HepG2 (cell line): ENCODE measurements around the gene BCAS4. TPM values are rescaled to one million over a fixed set of nuclear protein-coding genes. Genes with fewer than 3 reads are reported as not detected.

Experiments
- ARHGAP35 ChIP-seq: sonication (generic); formaldehyde crosslinking; IDR thresholded peaks from 2 replicates; pipeline ENCODE4 v1.9.0; 2022; ENCODE audit warnings: mild to moderate bottlenecking, inconsistent platforms, moderate library complexity, missing genetic modification reagents, borderline replicate concordance
- CBX5 ChIP-seq: sonication (generic); formaldehyde crosslinking; IDR thresholded peaks from 2 replicates; pipeline ENCODE4 v1.4.0; 2020; ENCODE audit warnings: missing genetic modification reagents, borderline replicate concordance
- CCAR2 ChIP-seq: fragments of 200-400 bp; formaldehyde crosslinking; optimal IDR thresholded peaks from 2 replicates; pipeline ENCODE3; 2018; ENCODE audit warnings: low read depth, mild to moderate bottlenecking, low read length, moderate library complexity
- ETS1 ChIP-seq: sonication (generic); formaldehyde crosslinking; IDR thresholded peaks from 2 replicates; pipeline ENCODE4 v1.4.0; 2020; ENCODE audit warnings: missing genetic modification reagents
- GMEB2 ChIP-seq: IDR thresholded peaks from 2 replicates; pipeline ENCODE4 v1.6.1; 2016; ENCODE audit warnings: missing biosample characterization, missing genetic modification reagents, low read depth
- MEF2D ChIP-seq: sonication (generic); formaldehyde crosslinking; IDR thresholded peaks from 2 replicates; pipeline ENCODE4 v1.5.1; 2020; ENCODE audit warnings: mild to moderate bottlenecking, missing genetic modification reagents
- MTA3 ChIP-seq: sonication (generic); formaldehyde crosslinking; IDR thresholded peaks from 2 replicates; pipeline ENCODE4 v1.4.0; 2020; ENCODE audit warnings: missing genetic modification reagents
- PLSCR1 ChIP-seq: sonication (generic); formaldehyde crosslinking; IDR thresholded peaks from 2 replicates; pipeline ENCODE4 v1.5.0; 2020; ENCODE audit warnings: missing genetic modification reagents, mild to moderate bottlenecking, borderline replicate concordance
- REXO4 ChIP-seq: sonication (generic); formaldehyde crosslinking; IDR thresholded peaks from 2 replicates; pipeline ENCODE4 v1.8.0; 2022; ENCODE audit warnings: missing genetic modification reagents, mild to moderate bottlenecking, borderline replicate concordance
- SETDB1 ChIP-seq: sonication (generic); formaldehyde crosslinking; IDR thresholded peaks from 2 replicates; pipeline ENCODE4 v1.5.1; 2020; ENCODE audit warnings: missing genetic modification reagents, mild to moderate bottlenecking, borderline replicate concordance
- SP2 ChIP-seq: sonication (generic); formaldehyde crosslinking; IDR thresholded peaks from 2 replicates; pipeline ENCODE4 v1.5.1; 2020; ENCODE audit warnings: mild to moderate bottlenecking, missing genetic modification reagents
- TOE1 ChIP-seq: sonication (generic); formaldehyde crosslinking; IDR thresholded peaks from 2 replicates; pipeline ENCODE4 v1.4.0; 2020; ENCODE audit warnings: mild to moderate bottlenecking, missing genetic modification reagents
- YEATS2 ChIP-seq: sonication (generic); formaldehyde crosslinking; IDR thresholded peaks from 2 replicates; pipeline ENCODE4 v1.4.0; 2020; ENCODE audit warnings: missing genetic modification reagents, borderline replicate concordance
- ZNF142 ChIP-seq: sonication (generic); formaldehyde crosslinking; IDR thresholded peaks from 2 replicates; pipeline ENCODE4 v1.4.0; 2020; ENCODE audit warnings: missing genetic modification reagents
- ZNF18 ChIP-seq: sonication (generic); formaldehyde crosslinking; IDR thresholded peaks from 2 replicates; pipeline ENCODE4 v1.8.0; 2022; ENCODE audit warnings: mild to moderate bottlenecking, missing genetic modification reagents; ENCODE audit not compliant: insufficient replicate concordance
- ZNF382 ChIP-seq: sonication (generic); formaldehyde crosslinking; IDR thresholded peaks from 2 replicates; pipeline ENCODE4 v1.5.0; 2020; ENCODE audit warnings: missing genetic modification reagents, mild to moderate bottlenecking, borderline replicate concordance
- ZNF781 ChIP-seq: sonication (generic); formaldehyde crosslinking; IDR thresholded peaks from 2 replicates; pipeline ENCODE4 v1.5.1; 2020; ENCODE audit warnings: borderline replicate concordance, mild to moderate bottlenecking, missing genetic modification reagents; ENCODE audit errors: not compliant biosample characterization
- ZNF879 ChIP-seq: sonication (generic); formaldehyde crosslinking; IDR thresholded peaks from 2 replicates; pipeline ENCODE4 v1.8.1; 2023; ENCODE audit warnings: missing genetic modification reagents
- polyA plus RNA-seq, 8 experiments: library from polyadenylated mRNA; depleted of rRNA in 3 of 8; stranded (reverse) in 7 of 8; unstranded in 1 of 8; fragments of >200 nt; fragmentation: Illumina TruSeq in 4 of 8; extraction: Trizol in 4 of 8; gene quantifications; 2 replicates each; pipeline versions ENCODE4 v1.2.1 to v1.2.3, GENCODE V29; 2011 to 2016; ENCODE audit warnings: low read depth in 4 of 8, missing spikeins in 1 of 8, mixed read lengths in 1 of 8; ENCODE audit not compliant: insufficient read depth in 1 of 8
- total RNA-seq, 5 experiments: library from RNA; depleted of rRNA; stranded (reverse); fragments of >200 nt; fragmentation: Illumina TruSeq; extraction: Trizol; gene quantifications; 2 replicates each; pipeline ENCODE4 v1.2.3, GENCODE V29; 2016; ENCODE audit warnings: low read depth in 1 of 5

The BCAS4 gene
- total and polyA plus RNA-seq, 2 of the 13 experiments (the other 11 are each of a cell fraction or from before 2014, with no cell fraction given), result 7.2 to 8.0 TPM

- TF ChIP-seq ZNF142 (CRISPR knock-in tag) (peak; percentile 89; the same call in 1 of the 2 replicates), ZNF781 (CRISPR knock-in tag) (peak; percentile 78), ARHGAP35 (CRISPR knock-in tag) (peak; percentile 91), ZNF18 (CRISPR knock-in tag) (no peak), ZNF879 (CRISPR knock-in tag) (peak; percentile 55; the same call in 1 of the 2 replicates), SETDB1 (CRISPR knock-in tag) (no peak), ZNF382 (CRISPR knock-in tag) (no peak), CBX5 (CRISPR knock-in tag) (peak; percentile 97), CCAR2 (peak; percentile 76), MTA3 (CRISPR knock-in tag) (no peak), ETS1 (peak; percentile 90; the same call in 1 of the 2 replicates), SP2 (CRISPR knock-in tag) (no peak; the same call in 1 of the 2 replicates), REXO4 (CRISPR knock-in tag) (no peak), PLSCR1 (CRISPR knock-in tag) (no peak), TOE1 (CRISPR knock-in tag) (no peak), GMEB2 (CRISPR knock-in tag) (no peak), MEF2D (CRISPR knock-in tag) (peak; percentile 93), YEATS2 (CRISPR knock-in tag) (peak; percentile 95)
Observed at GRCh38 chr20:50790651-50791277, 4.1 kb upstream of the BCAS4 start (continued).
